Measurements from ENCODE around the gene PPIP5K1.

The PPIP5K1 gene

DNA sequence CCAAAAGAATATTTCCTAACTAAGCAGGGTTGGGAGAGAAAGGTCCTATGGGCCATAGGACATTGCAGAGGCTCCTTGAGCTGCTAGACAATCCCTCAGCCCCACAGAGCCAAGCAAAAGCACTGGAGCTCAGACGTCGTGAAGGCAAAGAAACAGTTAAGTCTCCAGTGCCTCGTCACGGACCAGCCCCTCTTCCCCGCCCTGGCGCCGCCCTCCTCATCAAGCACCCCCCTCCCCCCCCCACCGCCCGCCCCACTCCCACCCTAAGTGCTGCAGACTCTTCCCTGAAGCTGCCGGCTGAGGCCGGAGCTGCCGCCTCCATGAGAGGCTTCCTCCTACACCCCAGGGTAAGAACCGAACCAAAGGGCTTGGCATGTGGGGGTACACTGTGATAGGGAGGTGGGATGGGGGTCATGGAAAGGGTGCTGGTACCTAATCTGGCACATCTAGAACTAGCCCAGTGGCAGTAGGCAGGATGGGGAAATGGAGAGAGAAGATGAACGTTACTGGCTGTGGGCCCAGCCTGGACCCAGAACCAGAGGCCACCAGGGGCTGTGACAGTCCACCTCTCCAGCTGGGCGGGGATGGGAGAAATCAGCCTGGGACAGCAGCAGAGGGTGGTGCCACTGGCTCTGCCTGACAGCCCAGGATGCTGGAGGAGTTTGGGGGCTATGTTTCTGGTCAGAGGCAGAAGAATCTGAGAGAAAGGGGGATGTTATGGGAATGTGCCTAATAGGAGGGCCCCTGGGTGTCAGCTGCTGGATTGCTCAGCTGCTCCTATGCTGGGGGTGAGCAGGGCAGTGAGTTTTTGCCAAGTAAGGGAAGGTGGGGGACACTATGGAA, 72.4 kb downstream of the PPIP5K1 start, which contains the start of gene MAP1A:
Gene MAP1A, plus strand, starts transcription at position 255 of the 843 bp plus-strand sequence. CDS start 3,866 bp downstream, outside the sequence.
- Histone ChIP-seq H3K9me3 (ENCODE audit: control insufficient read depth, insufficient read depth, low read depth, low read length) (no peaks in the 10 kb centered on the region), H3K4me1 (ENCODE audit: control insufficient read depth, insufficient read depth, low read length) (peaks cover 33% of the 10 kb centered on the region), H3K4me3 (ENCODE audit: low read depth, low read length) (peak within 1 kb of the TSS; percentile 69), H3K27me3 (ENCODE audit: control insufficient read depth, insufficient read depth, low read length) (peaks cover 72% of the 10 kb centered on the region), H3K27ac (ENCODE audit: low read depth, low read length) (no peak within 1 kb of the TSS), H3K9ac (ENCODE audit: low read length) (no peak within 1 kb of the TSS), H3K36me3 (ENCODE audit: control insufficient read depth, insufficient read depth, low read length) (no peaks in the 10 kb centered on the region)

DNA sequence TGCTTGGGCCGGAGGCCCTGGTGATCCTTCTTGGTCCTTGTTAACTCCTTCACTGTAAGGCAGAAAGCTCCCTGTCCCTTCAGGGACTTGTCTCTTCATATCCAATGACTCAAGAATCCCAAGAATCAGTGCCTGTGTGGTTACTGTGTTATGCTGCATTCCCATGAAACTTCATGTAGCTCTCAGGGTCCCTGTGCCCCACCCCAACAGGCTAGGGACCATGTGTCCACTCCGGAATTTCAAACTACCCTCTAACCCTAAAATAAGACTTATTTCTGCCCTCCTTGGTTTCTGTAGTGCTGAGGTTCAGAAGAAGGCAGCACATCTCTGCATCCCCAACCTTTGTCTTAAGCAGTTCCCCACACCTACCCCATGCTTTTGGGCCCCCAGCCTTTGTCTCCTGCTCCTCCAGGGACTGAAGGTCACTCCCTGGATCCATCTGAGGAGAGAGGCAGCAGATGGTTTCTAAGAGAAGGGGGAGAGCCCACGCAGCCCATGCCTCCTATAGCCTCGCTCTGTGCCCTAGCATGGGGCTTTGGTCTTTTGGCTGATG, 73.1 kb downstream of the PPIP5K1 start:
- H3K4me1 ChIP-seq (ENCODE audit: control insufficient read depth, insufficient read depth, low read length) = peaks cover 33% of the 10 kb centered on the region
- no peaks in the 10 kb centered on the region for H3K9me3 ChIP-seq (ENCODE audit: control insufficient read depth, insufficient read depth, low read depth, low read length)
- no peak overlapping the region for H3K27ac ChIP-seq (ENCODE audit: low read depth, low read length)
- H3K36me3 ChIP-seq (ENCODE audit: control insufficient read depth, insufficient read depth, low read length) = no peaks in the 10 kb centered on the region
- no peak overlapping the region for H3K9ac ChIP-seq (ENCODE audit: low read length)
- peaks cover 72% of the 10 kb centered on the region for H3K27me3 ChIP-seq (ENCODE audit: control insufficient read depth, insufficient read depth, low read length)
- H3K4me3 ChIP-seq (ENCODE audit: low read depth, low read length) = peak overlapping the region; percentile 69

- Histone ChIP-seq H3K4me3 (ENCODE audit: low read depth, low read length) (peak overlapping the region; percentile 69; the same call in 1 of the 2 replicates), H3K36me3 (ENCODE audit: control insufficient read depth, insufficient read depth, low read length) (no peaks in the 10 kb centered on the region), H3K9me3 (ENCODE audit: control insufficient read depth, insufficient read depth, low read depth, low read length) (no peaks in the 10 kb centered on the region), H3K27ac (ENCODE audit: low read depth, low read length) (no peak overlapping the region), H3K9ac (ENCODE audit: low read length) (no peak overlapping the region), H3K4me1 (ENCODE audit: control insufficient read depth, insufficient read depth, low read length) (peaks cover 39% of the 10 kb centered on the region), H3K27me3 (ENCODE audit: control insufficient read depth, insufficient read depth, low read length) (peaks cover 78% of the 10 kb centered on the region)
These were observed 73.8 kb downstream of the PPIP5K1 start for GRCh38 chr15:43516185-43516584.

GRCh38 chr15:43515741-43516140, 74.3 kb downstream of the PPIP5K1 start:
- H3K27ac ChIP-seq (ENCODE audit: low read depth, low read length) = no peak overlapping the region
- no peak overlapping the region for H3K4me3 ChIP-seq (ENCODE audit: low read depth, low read length)
- peaks cover 40% of the 10 kb centered on the region for H3K4me1 ChIP-seq (ENCODE audit: control insufficient read depth, insufficient read depth, low read length)
- H3K9ac ChIP-seq (ENCODE audit: low read length) = no peak overlapping the region
- H3K27me3 ChIP-seq (ENCODE audit: control insufficient read depth, insufficient read depth, low read length) = peaks cover 79% of the 10 kb centered on the region
- H3K36me3 ChIP-seq (ENCODE audit: control insufficient read depth, insufficient read depth, low read length) = no peaks in the 10 kb centered on the region
- H3K9me3 ChIP-seq (ENCODE audit: control insufficient read depth, insufficient read depth, low read depth, low read length) = no peaks in the 10 kb centered on the region

DNA sequence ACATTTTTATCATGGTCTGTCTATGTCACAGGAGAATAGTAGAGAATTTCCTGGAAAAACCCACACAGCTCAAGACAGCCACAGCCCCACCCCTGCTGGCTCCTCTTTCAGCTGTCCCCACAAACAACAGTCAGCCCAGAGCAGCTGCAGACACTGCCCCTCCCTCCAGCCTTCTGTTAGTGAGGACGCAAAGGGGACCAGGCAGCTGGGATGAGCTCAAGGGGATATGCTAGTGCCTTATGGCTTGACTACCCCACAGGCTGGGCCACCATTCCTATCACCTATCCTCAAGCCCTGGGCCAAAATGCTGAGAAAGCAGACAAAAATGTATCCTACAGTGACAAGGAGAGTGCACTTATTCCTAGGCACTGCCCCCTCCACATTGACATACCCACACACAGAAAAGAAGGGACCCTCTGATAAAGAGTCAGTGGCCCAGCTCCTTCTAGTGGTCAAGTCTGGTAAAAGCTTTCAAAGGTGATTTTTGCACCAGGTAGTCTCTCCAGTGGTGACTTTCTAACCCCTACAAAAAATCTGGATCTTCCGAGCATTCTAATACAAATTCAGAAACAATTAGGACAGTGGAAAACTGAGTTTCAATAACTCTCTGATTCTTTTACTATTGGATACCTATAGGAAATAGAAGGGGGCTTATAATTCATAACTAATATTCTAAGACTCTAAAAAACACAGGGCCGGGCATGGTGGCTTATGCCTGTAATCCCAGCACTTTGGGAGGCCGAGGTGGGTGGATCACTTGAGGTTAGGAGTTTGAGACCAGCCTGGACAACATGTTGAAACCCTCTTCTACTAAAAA, 75.6 kb downstream of the PPIP5K1 start:
- Histone ChIP-seq H3K4me3 (ENCODE audit: low read depth, low read length) (peak overlapping the region; percentile 38), H3K9me3 (ENCODE audit: control insufficient read depth, insufficient read depth, low read depth, low read length) (no peaks in the 10 kb centered on the region), H3K36me3 (ENCODE audit: control insufficient read depth, insufficient read depth, low read length) (no peaks in the 10 kb centered on the region), H3K4me1 (ENCODE audit: control insufficient read depth, insufficient read depth, low read length) (peaks cover 40% of the 10 kb centered on the region), H3K27ac (ENCODE audit: low read depth, low read length) (no peak overlapping the region), H3K9ac (ENCODE audit: low read length) (no peak overlapping the region), H3K27me3 (ENCODE audit: control insufficient read depth, insufficient read depth, low read length) (peaks cover 66% of the 10 kb centered on the region)

GRCh38 chr15:43513550-43513949, 76.5 kb downstream of the PPIP5K1 start:
- H3K9ac ChIP-seq (ENCODE audit: low read length) = no peak overlapping the region
- no peak overlapping the region for H3K27ac ChIP-seq (ENCODE audit: low read depth, low read length)

DNA sequence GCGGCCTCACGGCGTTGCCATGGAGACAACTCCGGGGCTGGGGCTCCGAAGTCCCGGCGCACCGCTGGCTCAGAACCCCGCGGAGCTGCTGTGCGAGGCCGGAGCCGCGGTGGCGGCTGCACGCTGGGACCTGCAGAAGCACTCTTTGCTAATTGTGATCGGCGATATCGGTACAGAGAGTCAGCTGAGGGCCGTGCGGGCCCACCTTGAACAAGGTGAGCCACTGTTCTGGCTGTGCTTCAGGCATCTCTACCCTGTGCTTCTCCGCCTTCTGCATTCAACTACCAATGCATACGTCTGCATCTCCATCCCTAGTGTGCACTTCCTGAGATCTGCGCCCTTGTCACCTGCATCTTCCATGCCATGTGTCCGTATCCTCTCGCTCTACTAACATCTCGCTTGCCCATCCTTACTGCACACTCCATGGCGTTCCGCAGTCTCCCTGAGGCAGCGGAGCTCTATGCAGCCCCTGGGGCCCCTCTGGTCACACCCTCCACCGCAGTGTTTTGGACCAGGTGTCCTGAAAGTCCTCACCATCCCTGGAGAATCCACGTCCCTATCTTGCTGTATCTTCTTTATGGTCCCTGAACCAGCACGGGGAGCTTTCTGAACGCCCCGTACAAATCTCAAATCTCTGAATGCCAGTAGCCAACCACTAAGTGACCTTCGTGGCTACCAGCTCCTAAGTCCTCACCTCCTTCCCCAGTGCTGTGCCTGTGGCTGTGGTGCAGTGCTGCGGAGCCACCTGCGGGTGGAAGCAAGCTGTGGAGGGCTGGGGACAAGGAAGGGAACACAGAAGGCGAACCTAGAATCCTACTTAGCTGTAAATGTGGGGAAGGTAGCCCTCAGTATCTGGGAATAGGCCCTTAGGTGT, 78.8 kb downstream of the PPIP5K1 start:
- no peak overlapping the region for H3K9ac ChIP-seq (ENCODE audit: low read length)
- no peaks in the 10 kb centered on the region for H3K9me3 ChIP-seq (ENCODE audit: control insufficient read depth, insufficient read depth, low read depth, low read length)
- no peak overlapping the region for H3K27ac ChIP-seq (ENCODE audit: low read depth, low read length)
- peak overlapping the region; percentile 78 for H3K4me3 ChIP-seq (ENCODE audit: low read depth, low read length)
- peaks cover 17% of the 10 kb centered on the region for H3K4me1 ChIP-seq (ENCODE audit: control insufficient read depth, insufficient read depth, low read length)
- H3K36me3 ChIP-seq (ENCODE audit: control insufficient read depth, insufficient read depth, low read length) = no peaks in the 10 kb centered on the region
- H3K27me3 ChIP-seq (ENCODE audit: control insufficient read depth, insufficient read depth, low read length) = peaks cover 38% of the 10 kb centered on the region

More at GRCh38 chr15:43513550-43513949, 76.5 kb downstream of the PPIP5K1 start:
- no peaks in the 10 kb centered on the region for H3K36me3 ChIP-seq (ENCODE audit: control insufficient read depth, insufficient read depth, low read length)
- H3K4me1 ChIP-seq (ENCODE audit: control insufficient read depth, insufficient read depth, low read length) = peaks cover 35% of the 10 kb centered on the region
- H3K4me3 ChIP-seq (ENCODE audit: low read depth, low read length) = no peak overlapping the region
- no peaks in the 10 kb centered on the region for H3K9me3 ChIP-seq (ENCODE audit: control insufficient read depth, insufficient read depth, low read depth, low read length)
- H3K27me3 ChIP-seq (ENCODE audit: control insufficient read depth, insufficient read depth, low read length) = peaks cover 57% of the 10 kb centered on the region

- peaks cover 11% of the 10 kb centered on the region for H3K4me1 ChIP-seq (ENCODE audit: control insufficient read depth, insufficient read depth, low read length)
These were observed 79.6 kb downstream of the PPIP5K1 start for GRCh38 chr15:43510200-43511011.

GRCh38 chr15:43509660-43510199, 80.3 kb downstream of the PPIP5K1 start:
- Histone ChIP-seq H3K27ac (ENCODE audit: low read depth, low read length) (no peak overlapping the region), H3K4me1 (ENCODE audit: control insufficient read depth, insufficient read depth, low read length) (peaks cover 11% of the 10 kb centered on the region), H3K4me3 (ENCODE audit: low read depth, low read length) (peak overlapping the region; percentile 78), H3K9ac (ENCODE audit: low read length) (no peak overlapping the region), H3K36me3 (ENCODE audit: control insufficient read depth, insufficient read depth, low read length) (no peaks in the 10 kb centered on the region), H3K27me3 (ENCODE audit: control insufficient read depth, insufficient read depth, low read length) (peaks cover 28% of the 10 kb centered on the region), H3K9me3 (ENCODE audit: control insufficient read depth, insufficient read depth, low read depth, low read length) (no peaks in the 10 kb centered on the region)

More at GRCh38 chr15:43510200-43511011, 79.6 kb downstream of the PPIP5K1 start:
- Histone ChIP-seq H3K9ac (ENCODE audit: low read length) (peak overlapping the region; percentile 74), H3K9me3 (ENCODE audit: control insufficient read depth, insufficient read depth, low read depth, low read length) (no peaks in the 10 kb centered on the region), H3K27ac (ENCODE audit: low read depth, low read length) (peak overlapping the region; percentile 28; the same call in 1 of the 2 replicates), H3K36me3 (ENCODE audit: control insufficient read depth, insufficient read depth, low read length) (no peaks in the 10 kb centered on the region), H3K4me3 (ENCODE audit: low read depth, low read length) (peak overlapping the region; percentile 78), H3K27me3 (ENCODE audit: control insufficient read depth, insufficient read depth, low read length) (peaks cover 29% of the 10 kb centered on the region)

All from HUES6 (cell line).